K562 (cell line): ENCODE measurements around the gene ZW10. TPM values are rescaled to one million over a fixed set of nuclear protein-coding genes. Genes with fewer than 3 reads are reported as not detected.

Source experiments
- ATAC-seq: fragments of 200-7000 bp; cut with Tn5 transposase; 3 replicates; pipeline ENCODE4 v1.9.1; 2020; ENCODE audit warnings: moderate library complexity
- BruUV-seq: library from RNA; stranded (reverse); fragments of 400-500 nt; replicated peaks from 2 replicates; lab custom pipeline; 2021; lab: Mats Ljungman, UMichigan
- CTCF ChIA-PET: fragments of 300-600 bp; formaldehyde crosslinking; extraction: SDS; loops from one replicate; lab custom pipeline; 2021; ENCODE audit warnings: low intra/inter-chr PET ratio; lab: Yijun Ruan, JAX
- POLR2A ChIA-PET: fragments of 300-600, 350-650 bp; sonication (Branson Sonifier 250); formaldehyde crosslinking; extraction: SDS; loops from one replicate; lab custom pipeline; 2021; ENCODE audit warnings: antibody characterized with exemption, inconsistent platforms; lab: Yijun Ruan, JAX
- DNase-seq, 4 experiments: peaks; one replicate each; pipeline versions ENCODE4 v3.0.0 to v3.0.0-alpha.2; 2011 to 2018; ENCODE audit warnings: low spot score in 3 of 4, mixed read lengths in 3 of 4; ENCODE audit errors: extremely low read depth in 1 of 4
- FAIRE-seq: peaks from 2 replicates; lab custom pipeline; 2011; peaks lifted over from hg19 to GRCh38; lab: Jason Lieb, UNC
- H2AFZ ChIP-seq: 2 replicates; pipeline ENCODE4 v1.6.0; 2011; ENCODE audit warnings: low read depth, low read length, control low read depth, inconsistent platforms
- H3K27ac ChIP-seq: fragments of 200-600 bp; 3 replicates; pipeline ENCODE4 v1.8.0; 2011; ENCODE audit warnings: low read depth, mild to moderate bottlenecking, control low read depth, inconsistent platforms, low read length, moderate library complexity, mixed read lengths; ENCODE audit errors: extremely low read depth
- H3K27me3 ChIP-seq, 2 experiments: fragments of 300-600 bp in 1 of 2; 2 replicates in 1 of 2; 3 replicates in 1 of 2; pipeline versions ENCODE4 v1.6.0 to v1.8.0; 2011; ENCODE audit warnings: inconsistent platforms in 2 of 2, low read length in 2 of 2, mild to moderate bottlenecking in 1 of 2, mixed read lengths in 1 of 2, moderate library complexity in 1 of 2; ENCODE audit not compliant: control insufficient read depth in 2 of 2, insufficient read depth in 2 of 2
- H3K36me3 ChIP-seq: fragments of 300-600 bp; 3 replicates; pipeline ENCODE4 v1.8.0; 2011; ENCODE audit warnings: mild to moderate bottlenecking, low read length, inconsistent platforms; ENCODE audit not compliant: control insufficient read depth, insufficient read depth
- H3K4me1 ChIP-seq, 2 experiments: fragments of 200-600 bp in 1 of 2; replicated peaks in 1 of 2; 2 replicates in 1 of 2; 3 replicates in 1 of 2; pipeline versions ENCODE4 v1.5.1 to v1.8.0; 2011; ENCODE audit warnings: inconsistent platforms in 2 of 2, low read length in 2 of 2, mild to moderate bottlenecking in 1 of 2, mixed read lengths in 1 of 2, moderate library complexity in 1 of 2; ENCODE audit not compliant: control insufficient read depth in 2 of 2, insufficient read depth in 2 of 2
- H3K4me2 ChIP-seq: 2 replicates; pipeline ENCODE4 v1.6.1; 2011; ENCODE audit warnings: low read length, control low read depth, inconsistent platforms, mixed read lengths; ENCODE audit not compliant: insufficient read depth
- H3K4me3 ChIP-seq: fragments of 200-600 bp; sonication (generic), shearing (Covaris generic); 2 replicates; pipeline ENCODE4 v1.5.1; 2016; ENCODE audit warnings: control low read depth, inconsistent platforms
- H3K79me2 ChIP-seq: fragments of 200-600 bp; 3 replicates; pipeline ENCODE4 v1.8.0; 2011; ENCODE audit warnings: low read length, inconsistent platforms; ENCODE audit not compliant: control insufficient read depth, insufficient read depth
- H3K9ac ChIP-seq, 2 experiments: 2 replicates each; pipeline versions ENCODE4 v1.6.0 to v1.6.1; 2011; ENCODE audit warnings: low read depth in 2 of 2, low read length in 2 of 2, control low read depth in 1 of 2, inconsistent platforms in 1 of 2, mild to moderate bottlenecking in 1 of 2, mixed read lengths in 1 of 2; ENCODE audit not compliant: insufficient read depth in 1 of 2
- H3K9me1 ChIP-seq: one replicate; pipeline ENCODE4 v1.6.0; 2011; ENCODE audit warnings: inconsistent platforms, mild to moderate bottlenecking, low read length, moderate library complexity; ENCODE audit not compliant: control insufficient read depth, insufficient read depth
- H3K9me3 ChIP-seq: replicated peaks from 2 replicates; pipeline ENCODE4 v1.5.1; 2011; ENCODE audit warnings: low read depth, low read length, inconsistent platforms; ENCODE audit not compliant: control insufficient read depth, insufficient read depth
- H4K20me1 ChIP-seq: replicated peaks from 2 replicates; pipeline ENCODE4 v1.6.1; 2011; ENCODE audit warnings: low read length, inconsistent platforms, mixed read lengths; ENCODE audit not compliant: control insufficient read depth, insufficient read depth
- ARID1B ChIP-seq: fragments of 450-650 bp; IDR thresholded peaks from 2 replicates; pipeline ENCODE4 v1.6.1; 2016; ENCODE audit warnings: antibody characterized with exemption, mild to moderate bottlenecking, inconsistent platforms
- BMI1 ChIP-seq: fragments of 150-350 bp; IDR thresholded peaks from 2 replicates; pipeline ENCODE4 v1.6.1; 2014; ENCODE audit warnings: low read length
- CBFA2T3 ChIP-seq: fragments of 450-650 bp; IDR thresholded peaks from 2 replicates; pipeline ENCODE4 v1.6.1; 2017
- CBX3 ChIP-seq, 2 experiments: IDR thresholded peaks; 1 replicate in 1 of 2; 2 replicates in 1 of 2; pipeline ENCODE4 v1.6.1; 2012; ENCODE audit warnings: inconsistent platforms in 2 of 2, low read length in 2 of 2, borderline replicate concordance in 1 of 2, control low read depth in 1 of 2
- EHMT2 ChIP-seq: fragments of 450-650 bp; IDR thresholded peaks from 2 replicates; pipeline ENCODE4 v1.6.1; 2018; ENCODE audit warnings: antibody characterized with exemption
- JUNB ChIP-seq: fragments of 450-650 bp; formaldehyde crosslinking; conservative IDR thresholded peaks from 2 replicates; pipeline ENCODE4 v1.4.0; 2020; ENCODE audit warnings: mild to moderate bottlenecking
- KLF10 ChIP-seq: fragments of 250-450 bp; sonication (Bioruptor Pico); IDR thresholded peaks from 2 replicates; pipeline ENCODE4 v1.6.1; 2021; ENCODE audit warnings: matching md5 sums
- MAFG ChIP-seq: fragments of 450-650 bp; conservative IDR thresholded peaks from 2 replicates; pipeline ENCODE4 v1.6.1; 2016; ENCODE audit warnings: missing genetic modification characterization, missing compliant biosample characterization
- NCOR1 ChIP-seq: fragments of 450-650 bp; IDR thresholded peaks from 2 replicates; pipeline ENCODE4 v1.6.1; 2016; ENCODE audit warnings: mild to moderate bottlenecking, moderate library complexity
- NFE2 ChIP-seq: IDR thresholded peaks from 2 replicates; pipeline ENCODE4 v1.6.1; 2014; ENCODE audit warnings: antibody characterized with exemption, low read depth
- PRDM10 ChIP-seq: fragments of 450-650 bp; IDR thresholded peaks from 2 replicates; pipeline ENCODE4 v1.6.1; 2018; ENCODE audit not compliant: partially characterized antibody
- SMARCA4 ChIP-seq: fragments of 450-650 bp; IDR thresholded peaks from 2 replicates; pipeline ENCODE4 v1.6.1; 2016
- TAL1 ChIP-seq: fragments of 450-650 bp; IDR thresholded peaks from 2 replicates; pipeline ENCODE4 v1.6.1; 2016; ENCODE audit warnings: mild to moderate bottlenecking
- ZNF316 ChIP-seq: fragments of 450-650 bp; IDR thresholded peaks from 2 replicates; pipeline ENCODE4 v1.6.1; 2016
- ZNF507 ChIP-seq: conservative IDR thresholded peaks from 2 replicates; pipeline ENCODE4 v1.6.1; 2017; ENCODE audit warnings: missing genetic modification characterization, missing compliant biosample characterization
- ZNF592 ChIP-seq: fragments of 450-650 bp; IDR thresholded peaks from 2 replicates; pipeline ENCODE4 v1.6.1; 2017; ENCODE audit warnings: antibody characterized with exemption, mild to moderate bottlenecking
- ZSCAN29 ChIP-seq: fragments of 450-650 bp; IDR thresholded peaks from 2 replicates; pipeline ENCODE4 v1.6.1; 2017
- WGBS: fragments of 100-300 bp; shearing (Covaris generic); methylation state at CpG from one replicate; pipeline ENCODE4 v1.1.6; 2016; ENCODE audit warnings: low coverage, mixed read lengths; ENCODE audit not compliant: insufficient coverage; ENCODE audit errors: missing lambda C conversion rate; 5-methylcytosine and 5-hydroxymethylcytosine counted together
- in situ Hi-C: fragments of 300-500 bp; cut with MboI; formaldehyde crosslinking; loops from 4 replicates; pipeline ENCODE4 v1.15.0; 2018; ENCODE audit warnings: inconsistent platforms, mixed read lengths
- intact Hi-C: fragments of 100-400 bp; cut with micrococcal nuclease; formaldehyde crosslinking; loops from 2 replicates; pipeline ENCODE4 v1.14.2; 2022
- polyA plus RNA-seq, 8 experiments: library from polyadenylated mRNA; depleted of rRNA in 4 of 8; stranded (reverse) in 5 of 8; unstranded in 3 of 8; fragments of >200 nt; fragmentation: Nextera tagmentation in 2 of 8; fragmentation: Illumina TruSeq in 1 of 8; extraction: Ambion mirVana in 2 of 8; extraction: Trizol in 1 of 8; gene quantifications; 2 replicates each; pipeline versions ENCODE4 v1.2.1 to v1.2.3, GENCODE V29; 2011 to 2014; ENCODE audit warnings: inconsistent platforms in 1 of 8, missing spikeins in 1 of 8
- total RNA-seq, 7 experiments: library from RNA; depleted of rRNA in 6 of 7; stranded (reverse); fragments of >200 nt in 6 of 7; fragmentation: Illumina TruSeq in 2 of 7; extraction: Trizol in 2 of 7; gene quantifications; 2 replicates each; pipeline versions ENCODE4 v1.2.1 to v1.2.3, GENCODE V29; 2011 to 2021; ENCODE audit warnings: low replicate concordance in 1 of 7

ZW10 gene
- total and polyA plus RNA-seq, 9 of the 15 experiments (the other 6 are each of a cell fraction or from before 2014, with no cell fraction given), result 9.4 to 37.7 (median 25.0) TPM

DNA sequence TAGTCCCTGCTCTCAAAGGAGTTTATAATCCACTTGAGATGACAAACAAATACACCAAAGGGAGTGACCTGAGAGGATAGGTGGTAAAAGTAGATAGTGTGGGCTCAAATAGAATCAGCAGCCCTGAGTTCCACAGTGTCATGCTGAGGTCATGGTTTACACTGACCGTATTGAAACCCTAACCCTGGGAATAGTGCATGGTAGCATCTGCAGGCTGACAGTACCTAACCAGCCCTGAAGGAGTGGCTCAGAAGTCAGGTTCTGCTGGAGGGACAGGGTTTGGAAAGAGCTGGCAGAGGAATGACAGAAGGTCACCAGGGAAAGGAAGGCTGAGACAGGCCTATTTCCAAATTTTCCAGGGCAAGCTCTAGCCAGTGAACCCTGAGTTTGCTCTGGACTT is 58.2 kb downstream of the ZW10 start:
- in situ Hi-C loops (no loop called here), intact Hi-C loops (no loop called here)
- H3K9me3 ChIP-seq, result no peaks in the 10 kb centered on the region
- DNase-seq, result peak; percentile 37 to 73 (median 55)
- peak; percentile 80 for FAIRE-seq
- 9% methylated on average over 1 of the region's 1 CpG for WGBS
- H2AFZ ChIP-seq, result peak overlapping the region; percentile 38
- H3K4me1 ChIP-seq, result peaks cover 3 to 7% of the 10 kb centered on the region in 2 experiments; a peak in 4 of 5 replicates
- ChIA-PET POLR2A (no interaction called here), CTCF (no interaction called here)
- BruUV-seq, result no TSS peak
- H3K27me3 ChIP-seq, result no peaks in the 10 kb centered on the region
- H3K79me2 ChIP-seq, result no peaks in the 10 kb centered on the region
- H3K9me1 ChIP-seq, result no peaks in the 10 kb centered on the region
- H3K4me3 ChIP-seq, result no peak overlapping the region
- peak overlapping the region; percentile 24; the same call in 1 of the 2 replicates for H3K4me2 ChIP-seq
- ATAC-seq, result peak; percentile 96
- no peaks in the 10 kb centered on the region for H4K20me1 ChIP-seq
- H3K27ac ChIP-seq, result peak overlapping the region; percentile 19; the same call in 1 of the 3 replicates
- H3K9ac ChIP-seq, result peak overlapping the region in 1 of 2 experiments; percentile 6; a peak in 1 of 4 replicates
- H3K36me3 ChIP-seq, result peaks cover 2% of the 10 kb centered on the region; the same call in 1 of the 3 replicates
- TF ChIP-seq ZNF507 (tag) (no peak), ZSCAN29 (peak; percentile 91), CBX3 (IDR thresholded peaks at IDR 0.05; ENCODE audit: borderline replicate concordance in 1 of 2, low read length in 2 of 2) (peak in 1 of 2 experiments; percentile 31; a peak in 1 of 3 replicates), TAL1 (peak; percentile 23; the same call in 1 of the 2 replicates), NCOR1 (peak; percentile 13; the same call in 1 of the 2 replicates), PRDM10 (peak; percentile 85), BMI1 (no peak), SMARCA4 (peak; percentile 66; the same call in 1 of the 2 replicates), JUNB (CRISPR knock-in tag) (no peak), ZNF592 (peak; percentile 46; the same call in 1 of the 2 replicates), ARID1B (peak; percentile 55), KLF10 (CRISPR knock-in tag) (no peak), CBFA2T3 (peak; percentile 55), ZNF316 (peak; percentile 57), MAFG (tag) (peak; percentile 42), EHMT2 (0 out of 2 replicates have a peak, but pooled peaks have one; percentile 33), NFE2 (0 out of 2 replicates have a peak, but pooled peaks have one; percentile 19)
